ENCODE measurements around the gene HES5. TPM values are rescaled to one million over a fixed set of nuclear protein-coding genes. Genes with fewer than 3 reads are reported as not detected.

The HES5 gene
- polyA plus RNA-seq, 12 donors = 0.11 to 1.0 (median 0.48) TPM; not detected in 3

- DNase-seq = peak; percentile 80
Observed at GRCh38 chr1:2548068-2548589, 18.1 kb upstream of the HES5 start.

GRCh38 chr1:2547210-2548067 is 17.4 kb upstream of the HES5 start:
- no peak for DNase-seq

- DNase-seq = peak; percentile 57
Observed at GRCh38 chr1:2546515-2547209, 16.6 kb upstream of the HES5 start.

GRCh38 chr1:2545754-2546514 is 15.9 kb upstream of the HES5 start:
- DNase-seq = peak; percentile 57

- no peak for DNase-seq
Observed at GRCh38 chr1:2544875-2545640, 15.0 kb upstream of the HES5 start.

GRCh38 chr1:2544093-2544874 is 14.2 kb upstream of the HES5 start:
- no peak for DNase-seq

GRCh38 chr1:2543543-2544092 is 13.6 kb upstream of the HES5 start:
- no peak for DNase-seq

- no peak for DNase-seq
Observed at GRCh38 chr1:2542246-2542915, 12.3 kb upstream of the HES5 start.

GRCh38 chr1:2541619-2542245 is 11.7 kb upstream of the HES5 start:
- no peak for DNase-seq

- no peak for DNase-seq
Observed at GRCh38 chr1:2540816-2541492, 10.9 kb upstream of the HES5 start.

- no peak for DNase-seq
Observed at GRCh38 chr1:2539312-2539907, 9.3 kb upstream of the HES5 start.

GRCh38 chr1:2538872-2539271 is 8.8 kb upstream of the HES5 start:
- no peak for DNase-seq

GRCh38 chr1:2538376-2538775 is 8.3 kb upstream of the HES5 start:
- no peak for DNase-seq

- DNase-seq = no peak
Observed at GRCh38 chr1:2537784-2538115, 7.7 kb upstream of the HES5 start.

- DNase-seq = no peak
Observed at GRCh38 chr1:2535981-2536380, 5.9 kb upstream of the HES5 start.

- DNase-seq = no peak
Observed at GRCh38 chr1:2535455-2535854, 5.4 kb upstream of the HES5 start.

- DNase-seq = no peak
Observed at GRCh38 chr1:2534687-2535441, 4.8 kb upstream of the HES5 start.

GRCh38 chr1:2534315-2534686 is 4.2 kb upstream of the HES5 start:
- no peak for DNase-seq

Measured in muscle of arm (tissue), 12 donors.